Kasumi-1 (cell line): ENCODE results near the gene FERMT3.

Experiments
- DNase-seq, 2 experiments: peaks; one replicate each; lab custom pipeline; 2025; lab: John Stamatoyannopoulos, UW

FERMT3 gene

GRCh38 chr11:64264371-64264852 is 57.9 kb downstream of the FERMT3 start:
- DNase-seq: no peak

GRCh38 chr11:64265176-64266160 is 58.9 kb downstream of the FERMT3 start:
- DNase-seq: no peak

GRCh38 chr11:64266339-64266738 is 59.8 kb downstream of the FERMT3 start:
- no peak for DNase-seq

GRCh38 chr11:64267207-64267945 is 60.9 kb downstream of the FERMT3 start:
- DNase-seq: no peak

- peak; percentile 58 to 76 for DNase-seq
Observed at GRCh38 chr11:64268025-64268892, 61.7 kb downstream of the FERMT3 start.

GRCh38 chr11:64268893-64269539 is 62.5 kb downstream of the FERMT3 start:
- DNase-seq: peak; percentile 54 to 65

- peak; percentile 99 for DNase-seq
Observed at GRCh38 chr11:64269540-64270220, 63.2 kb downstream of the FERMT3 start.
